ENCODE results near the gene PPFIA2. TPM values are rescaled to one million over a fixed set of nuclear protein-coding genes. Genes with fewer than 3 reads are reported as not detected.

Gene PPFIA2
- total and polyA plus RNA-seq, 7 donors: 0.04 to 1.2 (median 0.25) TPM

- TF ChIP-seq CTCF (IDR thresholded peaks at IDR 0.05): no peak
- ATAC-seq (no peak), DNase-seq (no peak)
- H3K4me3 ChIP-seq: no peak overlapping the region
- 17 to 29% (median 29%) methylated on average over 1 of the region's 1 CpG for WGBS, 3 donors
- no peaks in the 10 kb centered on the region for H3K4me1 ChIP-seq
- H3K36me3 ChIP-seq (ENCODE audit: insufficient read depth in 1 of 2, low read depth in 1 of 2): no peaks in the 10 kb centered on the region
- no peak overlapping the region for H3K27ac ChIP-seq
- no peaks in the 10 kb centered on the region for H3K27me3 ChIP-seq (ENCODE audit: insufficient read depth in 3 of 3, low read length in 2 of 3)
- no peaks in the 10 kb centered on the region for H3K9me3 ChIP-seq
- intact Hi-C loops (cut with DNase I): no loop called here
These were observed 37.1 kb downstream of the PPFIA2 start for GRCh38 chr12:81722004-81722403.

GRCh38 chr12:81718616-81719015 is 40.5 kb downstream of the PPFIA2 start:
- 18 to 28% (median 19%) methylated on average over 2 of the region's 2 CpGs for WGBS, 3 donors
- no peaks in the 10 kb centered on the region for H3K36me3 ChIP-seq (ENCODE audit: insufficient read depth in 1 of 2, low read depth in 1 of 2)
- no peak for TF ChIP-seq CTCF (IDR thresholded peaks at IDR 0.05)
- no peak overlapping the region for H3K4me3 ChIP-seq
- H3K4me1 ChIP-seq: no peaks in the 10 kb centered on the region
- H3K27me3 ChIP-seq (ENCODE audit: insufficient read depth in 3 of 3, low read length in 2 of 3): no peaks in the 10 kb centered on the region
- ATAC-seq (no peak), DNase-seq (no peak)
- no peaks in the 10 kb centered on the region for H3K9me3 ChIP-seq
- no peak overlapping the region for H3K27ac ChIP-seq
- intact Hi-C loops (cut with DNase I): no loop called here

GRCh38 chr12:81712536-81712935 is 46.6 kb downstream of the PPFIA2 start:
- Histone ChIP-seq H3K4me1 (no peaks in the 10 kb centered on the region), H3K27me3 (ENCODE audit: insufficient read depth in 3 of 3, low read length in 2 of 3) (no peaks in the 10 kb centered on the region), H3K4me3 (no peak overlapping the region), H3K27ac (no peak overlapping the region), H3K9me3 (no peaks in the 10 kb centered on the region), H3K36me3 (ENCODE audit: insufficient read depth in 1 of 2, low read depth in 1 of 2) (no peaks in the 10 kb centered on the region)
- TF ChIP-seq CTCF (IDR thresholded peaks at IDR 0.05): no peak
- no peak for ATAC-seq
- WGBS, 3 donors: 78 to 91% (median 80%) methylated on average over 3 of the region's 3 CpGs
- intact Hi-C loops (cut with DNase I): no loop called here
- DNase-seq: no peak

GRCh38 chr12:81705586-81705985 is 53.6 kb downstream of the PPFIA2 start:
- H3K36me3 ChIP-seq (ENCODE audit: insufficient read depth in 1 of 2, low read depth in 1 of 2): no peaks in the 10 kb centered on the region
- 41 to 58% (median 51%) methylated on average over 1 of the region's 1 CpG for WGBS, 3 donors
- intact Hi-C loops (cut with DNase I): no loop called here
- H3K9me3 ChIP-seq: no peaks in the 10 kb centered on the region
- ATAC-seq: no peak
- H3K27ac ChIP-seq: no peak overlapping the region
- H3K4me3 ChIP-seq: no peak overlapping the region
- no peaks in the 10 kb centered on the region for H3K27me3 ChIP-seq (ENCODE audit: insufficient read depth in 3 of 3, low read length in 2 of 3)
- no peak for TF ChIP-seq CTCF (IDR thresholded peaks at IDR 0.05)
- H3K4me1 ChIP-seq: no peaks in the 10 kb centered on the region
- DNase-seq: no peak

- intact Hi-C loops (cut with DNase I): no loop called here
- H3K27me3 ChIP-seq (ENCODE audit: insufficient read depth in 3 of 3, low read length in 2 of 3): no peaks in the 10 kb centered on the region
- DNase-seq (no peak), ATAC-seq (no peak)
- no peaks in the 10 kb centered on the region for H3K4me1 ChIP-seq
- H3K36me3 ChIP-seq (ENCODE audit: insufficient read depth in 1 of 2, low read depth in 1 of 2): no peaks in the 10 kb centered on the region
- H3K27ac ChIP-seq: no peak overlapping the region
- no peak for TF ChIP-seq CTCF (IDR thresholded peaks at IDR 0.05)
- no peaks in the 10 kb centered on the region for H3K9me3 ChIP-seq
- no peak overlapping the region for H3K4me3 ChIP-seq
These were observed 59.6 kb downstream of the PPFIA2 start for GRCh38 chr12:81699551-81699950.

Data from psoas muscle (tissue), 8 donors.